Measurements from ENCODE around the gene PAX2.

The PAX2 gene

GRCh38 chr10:100761191-100761590 is 15.8 kb downstream of the PAX2 start:
- DNase-seq: no peak

- DNase-seq: no peak
These were observed 17.8 kb downstream of the PAX2 start for GRCh38 chr10:100763043-100763747.

- DNase-seq: no peak
These were observed 21.5 kb downstream of the PAX2 start for GRCh38 chr10:100766693-100767421.

GRCh38 chr10:100767422-100767775 is 22.0 kb downstream of the PAX2 start:
- DNase-seq: no peak

- no peak for DNase-seq
These were observed 24.1 kb downstream of the PAX2 start for GRCh38 chr10:100769481-100769880.

GRCh38 chr10:100773646-100774045 is 28.3 kb downstream of the PAX2 start:
- DNase-seq: no peak

- DNase-seq: no peak
These were observed 28.8 kb downstream of the PAX2 start for GRCh38 chr10:100774223-100774622.

GRCh38 chr10:100774876-100775275 is 29.5 kb downstream of the PAX2 start:
- no peak for DNase-seq

GRCh38 chr10:100775386-100775785 is 30.0 kb downstream of the PAX2 start:
- peak; percentile 42 for DNase-seq

GRCh38 chr10:100775871-100776270 is 30.5 kb downstream of the PAX2 start:
- no peak for DNase-seq

GRCh38 chr10:100776671-100777070 is 31.3 kb downstream of the PAX2 start:
- no peak for DNase-seq

GRCh38 chr10:100779329-100779728 is 33.9 kb downstream of the PAX2 start:
- DNase-seq: no peak

GRCh38 chr10:100780324-100780723 is 34.9 kb downstream of the PAX2 start:
- no peak for DNase-seq

GRCh38 chr10:100781145-100781665 is 35.8 kb downstream of the PAX2 start:
- no peak for DNase-seq

- no peak for DNase-seq
These were observed 37.3 kb downstream of the PAX2 start for GRCh38 chr10:100782461-100783244.

GRCh38 chr10:100784126-100784525 is 38.7 kb downstream of the PAX2 start:
- DNase-seq: no peak

GRCh38 chr10:100786591-100786990 is 41.2 kb downstream of the PAX2 start:
- no peak for DNase-seq

- DNase-seq: no peak
These were observed 42.9 kb downstream of the PAX2 start for GRCh38 chr10:100788002-100788903.

GRCh38 chr10:100790761-100791208 is 45.4 kb downstream of the PAX2 start:
- no peak for DNase-seq

- DNase-seq: no peak
These were observed 46.1 kb downstream of the PAX2 start for GRCh38 chr10:100791369-100792058.

- DNase-seq: no peak
These were observed 47.2 kb downstream of the PAX2 start for GRCh38 chr10:100792574-100792973.

- DNase-seq: no peak
These were observed 47.7 kb downstream of the PAX2 start for GRCh38 chr10:100793055-100793454.

All from GOT3 (cell line).